GM12864 (cell line): Measurements from ENCODE around the gene LMBRD1.

Experiments
- DNase-seq: peaks from one replicate; pipeline ENCODE4 v3.0.0-alpha.2; 2011; ENCODE audit warnings: low read depth
- H3K4me3 ChIP-seq: 2 replicates; pipeline ENCODE4 v1.5.1; 2011; ENCODE audit warnings: mild to moderate bottlenecking, low read depth, low read length, control low read depth
- TF ChIP-seq, protein P1 (sequence below): IDR thresholded peaks from 2 replicates; pipeline ENCODE4 v1.5.1; 2011; ENCODE audit warnings: low read depth, mild to moderate bottlenecking, moderate library complexity, low read length, control low read depth, inconsistent platforms; ENCODE audit errors: missing control alignments

The LMBRD1 gene

DNA sequence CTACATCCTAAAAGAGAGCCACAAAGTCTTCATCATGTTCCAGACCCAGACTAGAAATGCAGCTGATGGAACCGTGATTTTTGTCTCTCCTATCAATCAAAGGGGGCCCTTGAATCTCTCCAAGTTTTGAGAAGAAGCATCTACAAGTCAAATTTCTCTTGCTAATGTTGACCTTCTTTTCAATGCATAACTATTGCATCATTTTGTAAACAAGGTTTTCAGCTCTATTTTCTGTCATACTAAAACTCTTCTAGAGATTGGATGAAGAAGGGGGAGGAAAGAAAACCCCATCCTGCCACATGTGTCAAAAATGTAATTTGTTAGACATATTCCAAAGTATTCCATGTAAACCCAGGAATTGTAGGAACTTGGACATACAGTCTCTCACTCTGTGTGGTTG, 169.2 kb downstream of the LMBRD1 start:
- TF ChIP-seq, protein P1, sequence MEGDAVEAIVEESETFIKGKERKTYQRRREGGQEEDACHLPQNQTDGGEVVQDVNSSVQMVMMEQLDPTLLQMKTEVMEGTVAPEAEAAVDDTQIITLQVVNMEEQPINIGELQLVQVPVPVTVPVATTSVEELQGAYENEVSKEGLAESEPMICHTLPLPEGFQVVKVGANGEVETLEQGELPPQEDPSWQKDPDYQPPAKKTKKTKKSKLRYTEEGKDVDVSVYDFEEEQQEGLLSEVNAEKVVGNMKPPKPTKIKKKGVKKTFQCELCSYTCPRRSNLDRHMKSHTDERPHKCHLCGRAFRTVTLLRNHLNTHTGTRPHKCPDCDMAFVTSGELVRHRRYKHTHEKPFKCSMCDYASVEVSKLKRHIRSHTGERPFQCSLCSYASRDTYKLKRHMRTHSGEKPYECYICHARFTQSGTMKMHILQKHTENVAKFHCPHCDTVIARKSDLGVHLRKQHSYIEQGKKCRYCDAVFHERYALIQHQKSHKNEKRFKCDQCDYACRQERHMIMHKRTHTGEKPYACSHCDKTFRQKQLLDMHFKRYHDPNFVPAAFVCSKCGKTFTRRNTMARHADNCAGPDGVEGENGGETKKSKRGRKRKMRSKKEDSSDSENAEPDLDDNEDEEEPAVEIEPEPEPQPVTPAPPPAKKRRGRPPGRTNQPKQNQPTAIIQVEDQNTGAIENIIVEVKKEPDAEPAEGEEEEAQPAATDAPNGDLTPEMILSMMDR, result no peak
- no peak overlapping the region for H3K4me3 ChIP-seq
- DNase-seq, result no peak

DNA sequence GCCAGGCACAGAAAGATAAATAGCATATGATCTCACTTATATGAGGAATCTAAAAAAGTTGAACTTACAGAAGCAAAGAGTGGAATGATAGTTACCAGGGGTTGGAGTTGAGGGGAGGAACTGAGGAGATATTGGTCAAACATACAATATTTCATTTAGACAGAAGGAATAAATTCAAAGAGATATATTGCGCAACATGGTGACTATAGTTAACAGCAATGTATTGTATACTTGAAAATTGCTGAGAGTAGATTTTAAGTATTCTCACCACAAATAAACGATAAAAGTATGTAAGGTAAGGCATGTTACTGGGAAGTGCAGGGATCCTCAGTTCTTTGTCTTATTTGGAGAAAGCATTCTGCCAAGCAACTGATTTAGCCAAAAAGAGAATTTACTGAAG, 171.9 kb downstream of the LMBRD1 start:
- no peak overlapping the region for H3K4me3 ChIP-seq
- DNase-seq, result no peak
- TF ChIP-seq, protein P1, result no peak
